Fibroblast of skin of abdomen (primary cell): ENCODE results near the gene SLC9A3.
"Not testable (repeated sequence)": the region's sequence is repeated elsewhere in the genome, so short reads cannot be mapped to it uniquely, and the experiment has no call there.

Source experiments
- DNase-seq: peaks from one replicate; pipeline ENCODE4 v3.0.0-alpha.2; 2013

Gene SLC9A3

GRCh38 chr5:524973-525761 is 918 bp upstream of the SLC9A3 start:
- no peak for DNase-seq

GRCh38 chr5:523441-524222 is 617 bp downstream of the SLC9A3 start:
- no peak for DNase-seq

- no peak for DNase-seq
These were observed 1.3 kb downstream of the SLC9A3 start for GRCh38 chr5:522899-523440.

GRCh38 chr5:522116-522515 is 2.1 kb downstream of the SLC9A3 start:
- DNase-seq, result no peak

- no peak for DNase-seq
These were observed 2.6 kb downstream of the SLC9A3 start for GRCh38 chr5:521680-522079.

- no peak for DNase-seq
These were observed 3.4 kb downstream of the SLC9A3 start for GRCh38 chr5:520850-521226.

- no peak for DNase-seq
These were observed 3.9 kb downstream of the SLC9A3 start for GRCh38 chr5:520196-520849.

GRCh38 chr5:518721-519120 is 5.5 kb downstream of the SLC9A3 start:
- no peak for DNase-seq

- DNase-seq, result no peak
These were observed 6.6 kb downstream of the SLC9A3 start for GRCh38 chr5:517535-518100.

- no peak for DNase-seq
These were observed 7.3 kb downstream of the SLC9A3 start for GRCh38 chr5:516980-517379.

- no peak for DNase-seq
These were observed 7.8 kb downstream of the SLC9A3 start for GRCh38 chr5:516338-516925.

GRCh38 chr5:515273-515836 is 8.9 kb downstream of the SLC9A3 start:
- DNase-seq, result no peak

GRCh38 chr5:514673-515072 is 9.6 kb downstream of the SLC9A3 start:
- DNase-seq, result no peak

- no peak for DNase-seq
These were observed 10.2 kb downstream of the SLC9A3 start for GRCh38 chr5:514101-514485.

- DNase-seq, result no peak
These were observed 10.8 kb downstream of the SLC9A3 start for GRCh38 chr5:513216-514100.

- no peak for DNase-seq
These were observed 12.8 kb downstream of the SLC9A3 start for GRCh38 chr5:511476-511875.

GRCh38 chr5:510521-510920 is 13.7 kb downstream of the SLC9A3 start:
- no peak for DNase-seq

- DNase-seq, result no peak
These were observed 14.6 kb downstream of the SLC9A3 start for GRCh38 chr5:509611-510185.

GRCh38 chr5:507986-508575 is 16.2 kb downstream of the SLC9A3 start:
- DNase-seq, result not testable (repeated sequence)

GRCh38 chr5:505951-506525 is 18.2 kb downstream of the SLC9A3 start:
- DNase-seq, result no peak
